Astrocyte (in vitro differentiated cells and primary cell): ENCODE data around the gene CHMP6. TPM values are rescaled to one million over a fixed set of nuclear protein-coding genes. Genes with fewer than 3 reads are reported as not detected.
"Not testable (repeated sequence)": the region's sequence is repeated elsewhere in the genome, so short reads cannot be mapped to it uniquely, and the experiment has no call there.

Experiments
- DNase-seq: peaks from one replicate; pipeline ENCODE4 v3.0.0-alpha.2; 2010; ENCODE audit warnings: low read depth
- FAIRE-seq: peaks from 2 replicates; lab custom pipeline; 2011; peaks lifted over from hg19 to GRCh38; lab: Jason Lieb, UNC
- H2AFZ ChIP-seq: 2 replicates; pipeline ENCODE4 v1.6.0; 2012; ENCODE audit warnings: low read depth, low read length, inconsistent platforms
- H3K27ac ChIP-seq: 2 replicates; pipeline ENCODE4 v1.5.1; 2011; ENCODE audit warnings: low read depth, low read length, inconsistent platforms
- H3K27me3 ChIP-seq: 2 replicates; pipeline ENCODE4 v1.6.0; 2011; ENCODE audit warnings: low read length, inconsistent platforms; ENCODE audit not compliant: insufficient read depth
- H3K36me3 ChIP-seq: 2 replicates; pipeline ENCODE4 v1.5.1; 2011; ENCODE audit warnings: low read length, inconsistent platforms; ENCODE audit not compliant: insufficient read depth
- H3K4me1 ChIP-seq: 2 replicates; pipeline ENCODE4 v1.5.1; 2011; ENCODE audit warnings: low read length, inconsistent platforms; ENCODE audit not compliant: insufficient read depth
- H3K4me2 ChIP-seq: 2 replicates; pipeline ENCODE4 v1.6.0; 2012; ENCODE audit warnings: low read length, inconsistent platforms
- H3K4me3 ChIP-seq: 2 replicates; pipeline ENCODE4 v1.5.1; 2011; ENCODE audit warnings: low read depth, mild to moderate bottlenecking, low read length, inconsistent platforms; ENCODE audit not compliant: insufficient read depth
- H3K79me2 ChIP-seq: 2 replicates; pipeline ENCODE4 v1.6.0; 2012; ENCODE audit warnings: mild to moderate bottlenecking, low read length, inconsistent platforms; ENCODE audit not compliant: insufficient read depth
- H3K9ac ChIP-seq: 2 replicates; pipeline ENCODE4 v1.6.0; 2012; ENCODE audit warnings: mild to moderate bottlenecking, low read length, inconsistent platforms
- H3K9me3 ChIP-seq: 2 replicates; pipeline ENCODE4 v1.5.1; 2012; ENCODE audit warnings: low read depth, mild to moderate bottlenecking, low read length, inconsistent platforms; ENCODE audit not compliant: insufficient read depth
- H4K20me1 ChIP-seq: 2 replicates; pipeline ENCODE4 v1.6.0; 2012; ENCODE audit warnings: low read length, inconsistent platforms; ENCODE audit not compliant: insufficient read depth
- H3K27ac Mint-ChIP-seq: one replicate; pipeline ENCODE4 v1.8.0; 2021; ENCODE audit warnings: mild to moderate bottlenecking, mixed read lengths; ENCODE audit not compliant: unreplicated experiment
- H3K27me3 Mint-ChIP-seq: one replicate; pipeline ENCODE4 v1.8.0; 2021; ENCODE audit warnings: low read depth, mixed read lengths; ENCODE audit not compliant: unreplicated experiment
- H3K36me3 Mint-ChIP-seq: one replicate; pipeline ENCODE4 v1.8.0; 2021; ENCODE audit warnings: low read depth, mixed read lengths; ENCODE audit not compliant: unreplicated experiment
- H3K4me1 Mint-ChIP-seq: one replicate; pipeline ENCODE4 v1.8.0; 2021; ENCODE audit warnings: low read depth, mixed read lengths; ENCODE audit not compliant: unreplicated experiment
- H3K4me3 Mint-ChIP-seq: one replicate; pipeline ENCODE4 v1.8.0; 2021; ENCODE audit warnings: mild to moderate bottlenecking, moderate library complexity, mixed read lengths; ENCODE audit not compliant: unreplicated experiment
- H3K9me3 Mint-ChIP-seq: one replicate; pipeline ENCODE4 v1.8.0; 2021; ENCODE audit warnings: mild to moderate bottlenecking, mixed read lengths; ENCODE audit not compliant: unreplicated experiment
- EZH2 ChIP-seq: IDR thresholded peaks from 2 replicates; pipeline ENCODE4 v1.6.1; 2012; ENCODE audit warnings: mild to moderate bottlenecking, low read length, inconsistent platforms; ENCODE audit not compliant: insufficient read depth
- total RNA-seq: library from RNA; stranded (reverse); gene quantifications from 2 replicates; pipeline ENCODE4 v1.2.1, GENCODE V29; 2021
- TF ChIP-seq, protein P1 (sequence below): IDR thresholded peaks from 2 replicates; pipeline ENCODE4 v1.5.1; 2011; ENCODE audit warnings: low read depth, mild to moderate bottlenecking, inconsistent platforms, low read length, moderate library complexity; ENCODE audit not compliant: insufficient read depth

CHMP6 gene
- total RNA-seq, 1 donor from 2014 or later: 19.0 TPM

- Histone ChIP-seq H2AFZ (no peak overlapping the region), H4K20me1 (peaks cover 4% of the 10 kb centered on the region), H3K9ac (no peak overlapping the region), H3K36me3 (no peaks in the 10 kb centered on the region), H3K9me3 (peaks cover 4% of the 10 kb centered on the region), H3K4me2 (no peak overlapping the region), H3K4me3 (no peak overlapping the region), H3K27me3 (peaks cover 18% of the 10 kb centered on the region), H3K27ac (no peak overlapping the region), H3K79me2 (no peaks in the 10 kb centered on the region), H3K4me1 (no peaks in the 10 kb centered on the region)
- no peak overlapping the region for H3K4me3 Mint-ChIP-seq
- FAIRE-seq (no peak), DNase-seq (no peak)
- no peaks in the 10 kb centered on the region for H3K4me1 Mint-ChIP-seq
- peaks cover 4% of the 10 kb centered on the region for H3K36me3 Mint-ChIP-seq
- peaks cover 3% of the 10 kb centered on the region for H3K9me3 Mint-ChIP-seq
- no peak overlapping the region for H3K27ac Mint-ChIP-seq
- peaks cover 23% of the 10 kb centered on the region for H3K27me3 Mint-ChIP-seq
- TF ChIP-seq, protein P1, sequence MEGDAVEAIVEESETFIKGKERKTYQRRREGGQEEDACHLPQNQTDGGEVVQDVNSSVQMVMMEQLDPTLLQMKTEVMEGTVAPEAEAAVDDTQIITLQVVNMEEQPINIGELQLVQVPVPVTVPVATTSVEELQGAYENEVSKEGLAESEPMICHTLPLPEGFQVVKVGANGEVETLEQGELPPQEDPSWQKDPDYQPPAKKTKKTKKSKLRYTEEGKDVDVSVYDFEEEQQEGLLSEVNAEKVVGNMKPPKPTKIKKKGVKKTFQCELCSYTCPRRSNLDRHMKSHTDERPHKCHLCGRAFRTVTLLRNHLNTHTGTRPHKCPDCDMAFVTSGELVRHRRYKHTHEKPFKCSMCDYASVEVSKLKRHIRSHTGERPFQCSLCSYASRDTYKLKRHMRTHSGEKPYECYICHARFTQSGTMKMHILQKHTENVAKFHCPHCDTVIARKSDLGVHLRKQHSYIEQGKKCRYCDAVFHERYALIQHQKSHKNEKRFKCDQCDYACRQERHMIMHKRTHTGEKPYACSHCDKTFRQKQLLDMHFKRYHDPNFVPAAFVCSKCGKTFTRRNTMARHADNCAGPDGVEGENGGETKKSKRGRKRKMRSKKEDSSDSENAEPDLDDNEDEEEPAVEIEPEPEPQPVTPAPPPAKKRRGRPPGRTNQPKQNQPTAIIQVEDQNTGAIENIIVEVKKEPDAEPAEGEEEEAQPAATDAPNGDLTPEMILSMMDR: no peak
- TF ChIP-seq EZH2: peak; percentile 57
These were observed 36.2 kb downstream of the CHMP6 start for GRCh38 chr17:81027591-81028505.

DNA sequence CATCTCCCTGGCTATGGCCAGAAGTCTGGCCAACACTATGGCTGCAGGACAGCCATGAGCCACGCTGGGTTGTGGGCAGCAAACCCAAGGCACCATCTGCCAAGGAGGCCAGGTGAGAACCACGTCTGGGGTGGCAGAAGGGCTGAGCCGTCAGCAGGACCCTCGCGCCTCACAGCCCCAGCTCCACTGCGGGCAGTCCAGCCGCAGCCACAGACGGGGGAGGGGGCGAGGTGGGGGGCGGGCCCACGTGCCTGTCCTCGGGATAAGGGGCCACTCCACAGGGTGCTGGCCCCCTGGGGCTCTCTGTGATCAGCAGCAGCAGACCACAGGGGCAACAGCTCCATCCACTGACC, 36.8 kb downstream of the CHMP6 start:
- FAIRE-seq: no peak
- H3K36me3 ChIP-seq: no peaks in the 10 kb centered on the region
- Mint-ChIP-seq H3K27me3 (peaks cover 23% of the 10 kb centered on the region), H3K36me3 (peaks cover 5% of the 10 kb centered on the region), H3K4me1 (peaks cover 3% of the 10 kb centered on the region), H3K9me3 (peaks cover 3% of the 10 kb centered on the region), H3K4me3 (no peak overlapping the region), H3K27ac (no peak overlapping the region)
- no peak overlapping the region for H3K4me2 ChIP-seq
- no peak overlapping the region for H3K9ac ChIP-seq
- TF ChIP-seq, protein P1: no peak
- TF ChIP-seq EZH2: no peak
- H3K4me3 ChIP-seq: no peak overlapping the region
- peaks cover 18% of the 10 kb centered on the region for H3K27me3 ChIP-seq
- peaks cover 8% of the 10 kb centered on the region for H4K20me1 ChIP-seq
- no peak for DNase-seq
- no peaks in the 10 kb centered on the region for H3K4me1 ChIP-seq
- no peak overlapping the region for H3K27ac ChIP-seq
- H3K9me3 ChIP-seq: peaks cover 4% of the 10 kb centered on the region
- H2AFZ ChIP-seq: no peak overlapping the region
- H3K79me2 ChIP-seq: no peaks in the 10 kb centered on the region

DNA sequence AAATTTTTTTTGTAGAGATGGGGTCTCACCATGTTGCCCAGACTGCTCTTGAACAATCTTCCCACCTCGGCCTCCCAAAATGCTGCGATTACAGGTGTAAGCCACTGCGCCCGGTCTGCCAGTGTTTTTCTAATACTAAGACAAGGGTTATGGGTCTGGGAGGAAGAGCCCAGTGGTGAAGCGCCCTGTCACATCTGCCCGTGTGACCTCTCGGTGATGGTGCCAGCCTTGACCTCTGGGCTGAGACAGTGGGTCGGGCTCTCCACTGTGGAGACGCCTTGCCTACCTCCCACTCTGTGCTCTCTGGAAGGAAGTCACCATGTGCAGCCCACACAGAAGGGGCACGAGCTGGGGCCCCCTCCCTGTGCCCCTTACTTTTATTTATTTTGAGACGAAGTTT, 38.2 kb downstream of the CHMP6 start:
- no peaks in the 10 kb centered on the region for H3K79me2 ChIP-seq
- Mint-ChIP-seq H3K27me3 (peaks cover 23% of the 10 kb centered on the region), H3K9me3 (peaks cover 3% of the 10 kb centered on the region), H3K27ac (no peak overlapping the region), H3K4me3 (no peak overlapping the region), H3K36me3 (peaks cover 8% of the 10 kb centered on the region), H3K4me1 (peaks cover 4% of the 10 kb centered on the region)
- H3K27ac ChIP-seq: no peak overlapping the region
- H3K4me1 ChIP-seq: peaks cover 8% of the 10 kb centered on the region
- no peak overlapping the region for H3K4me2 ChIP-seq
- H2AFZ ChIP-seq: no peak overlapping the region
- no peak overlapping the region for H3K4me3 ChIP-seq
- H4K20me1 ChIP-seq: peaks cover 8% of the 10 kb centered on the region
- DNase-seq (no peak), FAIRE-seq (no peak)
- TF ChIP-seq EZH2: no peak
- TF ChIP-seq, protein P1: no peak
- H3K27me3 ChIP-seq: peaks cover 18% of the 10 kb centered on the region
- no peaks in the 10 kb centered on the region for H3K36me3 ChIP-seq
- H3K9me3 ChIP-seq: peaks cover 4% of the 10 kb centered on the region
- no peak overlapping the region for H3K9ac ChIP-seq

GRCh38 chr17:81030312-81030711, 38.7 kb downstream of the CHMP6 start:
- not testable (repeated sequence) for H3K4me2 ChIP-seq, H3K27ac Mint-ChIP-seq, H3K79me2 ChIP-seq, H3K9me3 ChIP-seq, FAIRE-seq, DNase-seq, H3K4me1 ChIP-seq, H2AFZ ChIP-seq, H3K27ac ChIP-seq, H3K4me1 Mint-ChIP-seq, H3K4me3 ChIP-seq, H3K36me3 Mint-ChIP-seq, H3K36me3 ChIP-seq, H3K9ac ChIP-seq, H3K9me3 Mint-ChIP-seq, H4K20me1 ChIP-seq, H3K4me3 Mint-ChIP-seq
- peaks cover 23% of the 10 kb centered on the region for H3K27me3 Mint-ChIP-seq
- H3K27me3 ChIP-seq: peaks cover 18% of the 10 kb centered on the region
